Upper lobe of left lung (tissue), 6 donors: ENCODE measurements around the gene ADGRL1. TPM values are rescaled to one million over a fixed set of nuclear protein-coding genes. Genes with fewer than 3 reads are reported as not detected.

ENCODE experiments used
- ATAC-seq, 2 donors: fragments of 200-7000 bp; cut with Tn5 transposase; one replicate each; pipeline ENCODE4 v1.9.1; 2022; ENCODE audit warnings: mild to moderate bottlenecking in 2 of 2, moderate library complexity in 2 of 2; ENCODE audit not compliant: low FRiP score in 2 of 2
- DNase-seq, 2 donors: peaks; one replicate each; pipeline ENCODE4 v3.0.0-alpha.2; 2019 to 2020
- H3K27ac ChIP-seq, 4 donors: fragments of 200-600 bp; sonication (generic); one replicate each; pipeline ENCODE4 v1.5.1; 2016 to 2019
- H3K27me3 ChIP-seq, 4 donors: fragments of 200-600 bp; sonication (generic); one replicate each; pipeline ENCODE4 v1.5.1; 2017 to 2019
- H3K36me3 ChIP-seq, 4 donors: fragments of 200-600 bp; sonication (generic); one replicate each; pipeline ENCODE4 v1.5.1; 2016 to 2019
- H3K4me1 ChIP-seq, 4 donors: fragments of 200-600 bp; sonication (generic); one replicate each; pipeline ENCODE4 v1.5.1; 2018 to 2019
- H3K4me3 ChIP-seq, 4 donors: fragments of 200-600 bp; sonication (generic); one replicate each; pipeline ENCODE4 v1.5.1; 2017 to 2019; ENCODE audit warnings: mild to moderate bottlenecking in 2 of 4, moderate library complexity in 1 of 4
- H3K9me3 ChIP-seq, 4 donors: fragments of 200-600 bp; sonication (generic); one replicate each; pipeline ENCODE4 v1.5.1; 2018 to 2019
- CTCF ChIP-seq, 6 experiments: fragments of 450-650 bp in 4 of 6; fragments of 200-600 bp in 2 of 6; sonication (generic) in 2 of 6; IDR thresholded peaks; one replicate each; pipeline ENCODE4 v1.5.1; 2016 to 2019; ENCODE audit warnings: antibody characterized with exemption in 6 of 6
- EP300 ChIP-seq, 4 donors: sonication (generic); formaldehyde crosslinking; IDR thresholded peaks; one replicate each; pipeline ENCODE4 v1.5.1; 2017; ENCODE audit warnings: antibody characterized with exemption in 4 of 4, control low read depth in 2 of 4
- POLR2A ChIP-seq, 4 donors: fragments of 450-650 bp; IDR thresholded peaks; one replicate each; pipeline ENCODE4 v1.5.1; 2016 to 2017; ENCODE audit warnings: antibody characterized with exemption in 4 of 4, mild to moderate bottlenecking in 2 of 4
- POLR2AphosphoS5 ChIP-seq, 2 donors: sonication (generic); formaldehyde crosslinking; IDR thresholded peaks; one replicate each; pipeline ENCODE4 v1.5.1; 2017; ENCODE audit warnings: antibody characterized with exemption in 2 of 2
- WGBS, 2 donors: methylation state at CpG; one replicate each; pipeline ENCODE4 v1.1.5; 2017 to 2018; 5-methylcytosine and 5-hydroxymethylcytosine counted together
- total RNA-seq, 6 donors: library from RNA; depleted of rRNA in 4 of 6; stranded (reverse); fragments of >200 nt in 4 of 6; gene quantifications; one replicate each; pipeline versions ENCODE4 v1.1.0 to v1.2.1, GENCODE V29; 2016 to 2021
- donor health status: DM: no; HTN: no; CAD: no; lungs with moderate emphysema.
- donor health status: DM: no; HTN: yes; CAD: no; lungs with severe emphysema.

ADGRL1 gene
- total RNA-seq, 6 donors from 2014 or later, result 23.5 to 33.2 (median 27.4) TPM

GRCh38 chr19:14175351-14175792 is 30.6 kb downstream of the ADGRL1 start:
- TF ChIP-seq EP300 (IDR thresholded peaks at IDR 0.05) (no peak), POLR2A (IDR thresholded peaks at IDR 0.05) (no peak), POLR2AphosphoS5 (IDR thresholded peaks at IDR 0.05) (no peak), CTCF (IDR thresholded peaks at IDR 0.05) (no peak)
- Histone ChIP-seq H3K4me3 (no peak overlapping the region), H3K27ac (no peak overlapping the region), H3K27me3 (no peaks in the 10 kb centered on the region), H3K36me3 (peaks cover 2 to 57% (median 33%) of the 10 kb centered on the region in 4 donors), H3K4me1 (no peaks in the 10 kb centered on the region), H3K9me3 (no peaks in the 10 kb centered on the region)
- 83 to 93% methylated on average over 6 of the region's 6 CpGs for WGBS, 2 donors
- no peak for ATAC-seq
- no peak for DNase-seq

GRCh38 chr19:14174883-14175282 is 31.1 kb downstream of the ADGRL1 start:
- no peaks in the 10 kb centered on the region for H3K9me3 ChIP-seq
- H3K27me3 ChIP-seq, result no peaks in the 10 kb centered on the region
- no peak overlapping the region for H3K4me3 ChIP-seq
- H3K4me1 ChIP-seq, result no peaks in the 10 kb centered on the region
- H3K27ac ChIP-seq, result no peak overlapping the region
- H3K36me3 ChIP-seq, result peaks cover 3 to 61% (median 38%) of the 10 kb centered on the region in 4 donors
- no peak for TF ChIP-seq CTCF (IDR thresholded peaks at IDR 0.05)
- TF ChIP-seq POLR2A (IDR thresholded peaks at IDR 0.05), result no peak
- TF ChIP-seq EP300 (IDR thresholded peaks at IDR 0.05), result no peak
- no peak for TF ChIP-seq POLR2AphosphoS5 (IDR thresholded peaks at IDR 0.05)
- no peak for DNase-seq
- no peak for ATAC-seq
- 95 to 99% methylated on average over 9 of the region's 9 CpGs for WGBS, 2 donors

GRCh38 chr19:14168993-14169392 is 37.0 kb downstream of the ADGRL1 start:
- ATAC-seq, result no peak
- no peak for TF ChIP-seq CTCF (IDR thresholded peaks at IDR 0.05)
- TF ChIP-seq POLR2AphosphoS5 (IDR thresholded peaks at IDR 0.05), result no peak
- TF ChIP-seq POLR2A (IDR thresholded peaks at IDR 0.05), result no peak
- TF ChIP-seq EP300 (IDR thresholded peaks at IDR 0.05), result no peak
- H3K36me3 ChIP-seq, result peaks cover 7 to 51% (median 25%) of the 10 kb centered on the region in 4 donors
- no peaks in the 10 kb centered on the region for H3K9me3 ChIP-seq
- H3K27me3 ChIP-seq, result no peaks in the 10 kb centered on the region
- H3K4me3 ChIP-seq, result no peak overlapping the region
- H3K4me1 ChIP-seq, result peaks cover 16 to 25% (median 21%) of the 10 kb centered on the region in 4 donors
- 93 to 95% methylated on average over 5 to 12 of the region's 12 CpGs for WGBS, 2 donors
- no peak for DNase-seq
- H3K27ac ChIP-seq, result no peak overlapping the region

GRCh38 chr19:14168259-14168972 is 37.6 kb downstream of the ADGRL1 start:
- Histone ChIP-seq H3K27me3 (no peaks in the 10 kb centered on the region), H3K9me3 (no peaks in the 10 kb centered on the region), H3K27ac (peak overlapping the region in 3 of 4 donors; percentile 48 to 80 (median 80)), H3K4me3 (no peak overlapping the region), H3K4me1 (peaks cover 16 to 25% (median 21%) of the 10 kb centered on the region in 4 donors), H3K36me3 (peaks cover 5 to 47% (median 24%) of the 10 kb centered on the region in 4 donors)
- WGBS, 2 donors, result 85 to 89% methylated on average over 19 of the region's 19 CpGs
- TF ChIP-seq POLR2AphosphoS5 (IDR thresholded peaks at IDR 0.05), result no peak
- ATAC-seq, result no peak
- no peak for DNase-seq

- ATAC-seq (peak; percentile 20 to 57), DNase-seq (peak in 1 of 2 donors; percentile 24)
- peaks cover 16 to 25% (median 21%) of the 10 kb centered on the region in 4 donors for H3K4me1 ChIP-seq
- H3K27me3 ChIP-seq, result no peaks in the 10 kb centered on the region
- TF ChIP-seq POLR2A (IDR thresholded peaks at IDR 0.05) (no peak), CTCF (IDR thresholded peaks at IDR 0.05) (no peak)
- no peaks in the 10 kb centered on the region for H3K9me3 ChIP-seq
- peaks cover 5 to 46% (median 25%) of the 10 kb centered on the region in 4 donors for H3K36me3 ChIP-seq
- peak overlapping the region; percentile 12 to 80 (median 64) for H3K27ac ChIP-seq
- WGBS, 2 donors, result 32% methylated on average over 16 of the region's 18 CpGs; no CpG with 5 or more reads in 1 of the 2 donors
- peak overlapping the region in 2 of 4 donors; percentile 2 to 25 for H3K4me3 ChIP-seq
These were observed 38.3 kb downstream of the ADGRL1 start for GRCh38 chr19:14167576-14168138.
